Activated CD4-positive, alpha-beta memory T cell treated with anti-CD3 and anti-CD28 coated beads, Interleukin-2, amount 10 ng/mL, durations not matched to agents 7 days and 5 days (primary cell): ENCODE data around the gene HCLS1. TPM values are rescaled to one million over a fixed set of nuclear protein-coding genes. Genes with fewer than 3 reads are reported as not detected.
"Not testable (repeated sequence)": the region's sequence is repeated elsewhere in the genome, so short reads cannot be mapped to it uniquely, and the experiment has no call there.

Source experiments
- CTCF ChIA-PET: fragments of 350-600 bp; sonication (Branson Sonifier 250); formaldehyde crosslinking; loops from one replicate; lab custom pipeline; 2021; ENCODE audit warnings: antibody characterized with exemption, inconsistent platforms; lab: Charles Lee
- POLR2A ChIA-PET: fragments of 350-600 bp; sonication (Branson Sonifier 250); formaldehyde crosslinking; loops from one replicate; lab custom pipeline; 2021; ENCODE audit warnings: antibody characterized with exemption; lab: Charles Lee
- DNase-seq: peaks from one replicate; pipeline ENCODE4 v3.0.0-alpha.2; 2020
- H3K27ac Mint-ChIP-seq: one replicate; pipeline ENCODE4 v1.8.0; 2021; ENCODE audit warnings: mild to moderate bottlenecking, mixed read lengths
- H3K27me3 Mint-ChIP-seq: one replicate; pipeline ENCODE4 v1.8.0; 2021; ENCODE audit warnings: mixed read lengths
- H3K36me3 Mint-ChIP-seq: one replicate; pipeline ENCODE4 v1.8.0; 2021; ENCODE audit warnings: low read depth, mixed read lengths
- H3K4me1 Mint-ChIP-seq: one replicate; pipeline ENCODE4 v1.8.0; 2021; ENCODE audit warnings: mixed read lengths
- H3K4me3 Mint-ChIP-seq: one replicate; pipeline ENCODE4 v1.8.0; 2021; ENCODE audit warnings: mild to moderate bottlenecking, mixed read lengths
- H3K9me3 Mint-ChIP-seq: one replicate; pipeline ENCODE4 v1.8.0; 2021; ENCODE audit warnings: mixed read lengths
- total RNA-seq, 2 experiments: library from RNA; stranded (reverse); gene quantifications; one replicate each; pipeline ENCODE4 v1.2.3, GENCODE V29; 2021

HCLS1 gene, protein sequence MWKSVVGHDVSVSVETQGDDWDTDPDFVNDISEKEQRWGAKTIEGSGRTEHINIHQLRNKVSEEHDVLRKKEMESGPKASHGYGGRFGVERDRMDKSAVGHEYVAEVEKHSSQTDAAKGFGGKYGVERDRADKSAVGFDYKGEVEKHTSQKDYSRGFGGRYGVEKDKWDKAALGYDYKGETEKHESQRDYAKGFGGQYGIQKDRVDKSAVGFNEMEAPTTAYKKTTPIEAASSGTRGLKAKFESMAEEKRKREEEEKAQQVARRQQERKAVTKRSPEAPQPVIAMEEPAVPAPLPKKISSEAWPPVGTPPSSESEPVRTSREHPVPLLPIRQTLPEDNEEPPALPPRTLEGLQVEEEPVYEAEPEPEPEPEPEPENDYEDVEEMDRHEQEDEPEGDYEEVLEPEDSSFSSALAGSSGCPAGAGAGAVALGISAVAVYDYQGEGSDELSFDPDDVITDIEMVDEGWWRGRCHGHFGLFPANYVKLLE
- 100 to 1,000 TPM; 380 to 382 TPM for total RNA-seq

GRCh38 chr3:121660356-121661171 is at the start of gene HCLS1:
TSS of gene HCLS1 (minus strand) at chr3:121660903. CDS start at chr3:121658347, 2,556 bp downstream.
- no peaks in the 10 kb centered on the region for H3K27me3 Mint-ChIP-seq
- ChIA-PET POLR2A (interaction anchor here (0.6 to 4.0 kb wide), 30 partner anchors 8 to 1133 kb away, joined by 3 to 45 read pairs (median 4); partner anchors contain the start of genes DTX3L, EAF2, GOLGB1 and HSPBAP1), CTCF (interaction anchor here (0.7 to 1.8 kb wide), 7 partner anchors 10 to 440 kb away, joined by 3 to 7 read pairs (median 3); partner anchors contain the start of gene POLQ)
- peak within 1 kb of the TSS; percentile 96 for H3K27ac Mint-ChIP-seq
- peak; percentile 80 for DNase-seq
- H3K4me3 Mint-ChIP-seq, result peak within 1 kb of the TSS; percentile 88
- H3K36me3 Mint-ChIP-seq, result peaks cover 79% of the 10 kb centered on the region
- H3K4me1 Mint-ChIP-seq, result peaks cover 53% of the 10 kb centered on the region
- H3K9me3 Mint-ChIP-seq, result no peaks in the 10 kb centered on the region

DNA sequence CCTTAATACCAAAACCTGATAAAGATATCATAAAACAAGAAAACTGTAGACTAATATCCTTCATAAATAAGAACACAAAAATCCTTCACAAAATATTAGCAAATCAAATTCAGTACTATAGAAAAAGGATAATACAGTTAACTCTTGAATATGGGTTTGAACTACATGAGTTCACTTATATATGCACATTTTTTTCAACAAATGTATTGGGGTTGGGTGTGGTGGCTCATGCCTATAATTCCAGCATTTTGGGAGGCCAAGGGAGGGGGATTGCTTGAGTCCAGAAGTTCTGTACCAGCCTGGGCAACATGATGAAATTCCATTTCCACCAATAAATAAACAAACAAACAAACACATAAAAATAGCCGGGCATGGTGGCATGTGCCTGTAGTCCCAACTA is 49.6 kb upstream of the HCLS1 start:
- Mint-ChIP-seq H3K27ac (no peak overlapping the region), H3K4me1 (no peaks in the 10 kb centered on the region)

DNA sequence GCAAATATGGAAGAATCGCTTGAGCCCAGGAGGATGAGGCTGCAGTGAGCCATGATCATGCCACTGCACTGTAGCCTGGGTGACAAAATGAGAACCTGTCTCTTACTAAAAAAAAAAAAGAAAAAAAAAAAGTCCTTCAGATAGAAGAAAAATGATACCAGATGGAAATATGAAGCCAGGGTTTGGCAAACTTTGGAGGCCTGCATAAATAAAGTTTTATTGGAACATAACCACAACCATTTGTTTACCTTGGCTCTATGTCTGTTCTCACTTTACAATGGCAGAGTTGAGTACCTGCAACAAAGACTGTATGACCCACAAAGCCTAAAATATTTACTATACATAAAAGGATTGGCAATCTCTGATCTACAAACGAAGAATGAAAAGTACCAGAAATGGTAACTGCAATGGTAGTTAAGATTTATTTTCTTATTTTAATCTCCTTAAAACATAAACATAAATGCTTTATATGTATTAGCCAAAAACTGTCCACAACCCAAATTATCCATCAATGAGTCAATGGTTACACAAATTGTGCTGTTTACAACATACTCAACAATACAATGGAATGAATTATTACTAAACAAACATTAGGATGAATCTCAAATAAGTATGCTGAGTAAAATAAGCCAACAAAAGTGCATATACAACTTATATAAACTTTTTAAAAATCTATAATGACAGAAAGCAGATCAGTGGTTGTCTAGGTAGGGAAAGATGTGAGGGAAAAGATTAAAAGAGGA is 47.0 kb upstream of the HCLS1 start:
- Mint-ChIP-seq H3K27ac (no peak overlapping the region), H3K4me3 (no peak overlapping the region), H3K4me1 (no peaks in the 10 kb centered on the region), H3K27me3 (no peaks in the 10 kb centered on the region), H3K36me3 (peaks cover 50% of the 10 kb centered on the region), H3K9me3 (no peaks in the 10 kb centered on the region)
- DNase-seq, result no peak
- ChIA-PET POLR2A (no interaction called here), CTCF (interaction anchor here (1.2 kb wide), 1 partner anchor 9 kb away, joined by 5 read pairs; no protein-coding TSS in a partner anchor)

More for the DNA sequence above, 49.6 kb upstream of the HCLS1 start:
- Mint-ChIP-seq H3K9me3 (no peaks in the 10 kb centered on the region), H3K36me3 (peaks cover 55% of the 10 kb centered on the region), H3K27me3 (no peaks in the 10 kb centered on the region), H3K4me3 (no peak overlapping the region)
- CTCF ChIA-PET, result no interaction called here
- POLR2A ChIA-PET, result no interaction called here
- DNase-seq, result no peak

DNA sequence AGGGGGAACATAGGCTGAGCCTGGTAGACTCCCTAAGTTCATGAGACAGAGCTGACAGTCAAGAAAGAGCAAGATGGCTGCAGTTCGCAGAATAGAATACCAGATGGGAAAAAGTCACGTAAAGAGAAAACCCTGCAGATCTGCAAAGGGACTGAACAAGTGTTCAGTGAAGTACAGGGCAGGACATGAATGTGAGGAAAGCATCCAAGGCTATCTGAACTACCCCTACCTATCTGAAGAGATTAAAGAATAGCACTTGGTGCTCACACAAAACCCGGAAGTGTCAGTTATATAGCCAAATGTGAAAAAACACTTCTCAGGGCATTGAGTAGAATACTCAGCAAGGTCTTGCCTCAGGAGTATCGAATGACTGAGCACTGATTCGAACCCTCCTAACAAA is 44.8 kb upstream of the HCLS1 start:
- no peak for DNase-seq
- POLR2A ChIA-PET, result no interaction called here
- no peaks in the 10 kb centered on the region for H3K9me3 Mint-ChIP-seq
- CTCF ChIA-PET, result no interaction called here
- H3K27ac Mint-ChIP-seq, result no peak overlapping the region
- H3K4me3 Mint-ChIP-seq, result no peak overlapping the region
- peaks cover 60% of the 10 kb centered on the region for H3K36me3 Mint-ChIP-seq
- H3K27me3 Mint-ChIP-seq, result no peaks in the 10 kb centered on the region
- no peaks in the 10 kb centered on the region for H3K4me1 Mint-ChIP-seq

DNA sequence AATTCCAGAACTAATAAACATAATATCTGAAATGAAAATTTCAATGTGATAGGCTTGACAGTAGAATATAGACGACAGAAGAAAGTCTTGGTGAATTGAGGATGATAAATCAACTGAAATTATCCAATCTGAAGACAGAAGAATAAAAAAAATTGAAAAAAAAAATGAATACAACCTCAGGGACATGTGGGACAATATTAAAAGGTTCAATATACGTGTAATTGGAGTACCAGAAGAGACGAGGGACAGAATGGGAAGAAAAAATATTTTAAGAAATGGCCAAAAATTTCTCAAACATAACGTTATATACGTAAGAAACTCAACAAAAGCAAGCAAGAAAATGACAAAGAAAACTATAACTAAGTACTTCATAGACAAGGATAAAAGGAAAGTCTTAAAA is 43.3 kb upstream of the HCLS1 start:
- CTCF ChIA-PET, result no interaction called here
- H3K4me1 Mint-ChIP-seq, result no peaks in the 10 kb centered on the region
- POLR2A ChIA-PET, result no interaction called here
- no peaks in the 10 kb centered on the region for H3K27me3 Mint-ChIP-seq
- H3K36me3 Mint-ChIP-seq, result peaks cover 53% of the 10 kb centered on the region
- DNase-seq, result no peak
- no peak overlapping the region for H3K27ac Mint-ChIP-seq
- no peak overlapping the region for H3K4me3 Mint-ChIP-seq
- no peaks in the 10 kb centered on the region for H3K9me3 Mint-ChIP-seq

DNA sequence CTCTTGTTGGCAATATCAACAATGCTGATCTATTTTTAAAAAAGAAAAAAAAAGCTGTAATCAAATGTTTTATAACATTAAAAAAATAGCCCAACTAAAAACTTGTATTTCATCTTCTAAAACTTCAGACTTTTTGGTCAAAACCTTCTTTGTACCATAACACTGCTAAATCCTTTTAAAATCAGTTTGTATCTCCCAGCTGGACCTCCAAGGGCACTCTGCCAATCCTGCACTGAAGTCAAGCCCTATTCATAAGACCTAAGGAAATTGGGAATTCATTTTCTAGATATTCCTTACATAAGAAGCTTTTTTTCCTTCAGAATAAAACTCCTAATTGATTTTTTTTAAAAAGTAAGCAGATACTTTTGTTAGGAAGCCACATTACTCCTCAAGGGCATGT is 38.2 kb upstream of the HCLS1 start:
- POLR2A ChIA-PET, result interaction anchor here (1.0 to 1.7 kb wide), 3 partner anchors 9 to 51 kb away, joined by 3 to 5 read pairs (median 3); partner anchors contain the start of gene GOLGB1
- CTCF ChIA-PET, result interaction anchor here (0.6 to 1.5 kb wide), 3 partner anchors 8 to 518 kb away, joined by 3 to 5 read pairs (median 5); no protein-coding TSS in a partner anchor
- no peaks in the 10 kb centered on the region for H3K4me1 Mint-ChIP-seq
- no peaks in the 10 kb centered on the region for H3K9me3 Mint-ChIP-seq
- H3K36me3 Mint-ChIP-seq, result peaks cover 26% of the 10 kb centered on the region
- H3K4me3 Mint-ChIP-seq, result no peak overlapping the region
- H3K27me3 Mint-ChIP-seq, result no peaks in the 10 kb centered on the region
- no peak for DNase-seq
- no peak overlapping the region for H3K27ac Mint-ChIP-seq

DNA sequence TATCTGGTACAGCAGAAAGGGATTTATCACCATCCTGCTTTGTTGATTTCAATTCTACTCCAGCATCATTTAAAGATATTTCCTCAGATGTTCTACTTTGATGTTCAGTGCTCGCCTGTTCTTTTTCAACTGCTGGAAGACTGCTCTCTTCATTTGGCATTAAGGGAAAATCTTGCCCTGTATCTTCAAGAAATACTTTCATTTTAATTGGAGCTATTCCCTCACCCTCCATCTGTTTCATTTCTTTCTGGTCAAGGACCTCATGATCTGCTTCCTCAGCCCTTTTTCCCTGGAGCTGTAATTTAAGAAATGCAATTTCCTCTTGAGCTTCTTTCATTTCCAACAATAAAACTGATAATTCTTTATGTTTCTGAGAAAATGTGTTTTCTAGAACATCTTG is 37.8 kb upstream of the HCLS1 start:
- POLR2A ChIA-PET, result interaction anchor here (1.0 to 1.5 kb wide), 3 partner anchors 8 to 51 kb away, joined by 3 to 5 read pairs (median 3); partner anchors contain the start of gene GOLGB1
- Mint-ChIP-seq H3K36me3 (peaks cover 24% of the 10 kb centered on the region), H3K27me3 (no peaks in the 10 kb centered on the region), H3K9me3 (no peaks in the 10 kb centered on the region), H3K4me3 (no peak overlapping the region), H3K27ac (no peak overlapping the region), H3K4me1 (no peaks in the 10 kb centered on the region)
- DNase-seq, result no peak
- CTCF ChIA-PET, result interaction anchor here (1.0 to 1.5 kb wide), 2 partner anchors 9 to 16 kb away, joined by 5 read pairs; no protein-coding TSS in a partner anchor

GRCh38 chr3:121696186-121696585 is 35.5 kb upstream of the HCLS1 start:
- ChIA-PET CTCF (no interaction called here), POLR2A (interaction anchor here (0.7 to 1.3 kb wide), 3 partner anchors 9 to 36 kb away, joined by 3 to 4 read pairs (median 3); partner anchors contain the start of gene HCLS1)
- no peaks in the 10 kb centered on the region for H3K9me3 Mint-ChIP-seq
- H3K4me3 Mint-ChIP-seq, result no peak overlapping the region
- H3K27ac Mint-ChIP-seq, result no peak overlapping the region
- DNase-seq, result no peak
- peaks cover 12% of the 10 kb centered on the region for H3K4me1 Mint-ChIP-seq
- H3K36me3 Mint-ChIP-seq, result peaks cover 27% of the 10 kb centered on the region
- no peaks in the 10 kb centered on the region for H3K27me3 Mint-ChIP-seq

GRCh38 chr3:121692010-121692699 is 31.5 kb upstream of the HCLS1 start:
- Mint-ChIP-seq H3K9me3 (no peaks in the 10 kb centered on the region), H3K4me1 (peaks cover 19% of the 10 kb centered on the region), H3K27ac (no peak overlapping the region), H3K27me3 (no peaks in the 10 kb centered on the region), H3K36me3 (peaks cover 37% of the 10 kb centered on the region), H3K4me3 (no peak overlapping the region)
- no peak for DNase-seq
- CTCF ChIA-PET, result interaction anchor here (1.1 kb wide), 1 partner anchor 11 kb away, joined by 5 read pairs; no protein-coding TSS in a partner anchor
- POLR2A ChIA-PET, result interaction anchor here (0.9 to 3.2 kb wide), 4 partner anchors 9 to 147 kb away, joined by 3 to 32 read pairs (median 6); partner anchors contain the start of genes GOLGB1 and HCLS1

- POLR2A ChIA-PET, result interaction anchor here (0.7 to 3.2 kb wide), 9 partner anchors 8 to 146 kb away, joined by 3 to 32 read pairs (median 4); partner anchors contain the start of genes EAF2, GOLGB1, HCLS1 and IQCB1
- H3K4me1 Mint-ChIP-seq, result peaks cover 19% of the 10 kb centered on the region
- peak overlapping the region; percentile 25 for H3K4me3 Mint-ChIP-seq
- H3K27ac Mint-ChIP-seq, result peak overlapping the region; percentile 66
- no peak for DNase-seq
- no peaks in the 10 kb centered on the region for H3K27me3 Mint-ChIP-seq
- peaks cover 48% of the 10 kb centered on the region for H3K36me3 Mint-ChIP-seq
- CTCF ChIA-PET, result interaction anchor here (1.1 kb wide), 1 partner anchor 9 kb away, joined by 5 read pairs; no protein-coding TSS in a partner anchor
- H3K9me3 Mint-ChIP-seq, result no peaks in the 10 kb centered on the region
Measured at GRCh38 chr3:121690777-121691405, 30.2 kb upstream of the HCLS1 start.

DNA sequence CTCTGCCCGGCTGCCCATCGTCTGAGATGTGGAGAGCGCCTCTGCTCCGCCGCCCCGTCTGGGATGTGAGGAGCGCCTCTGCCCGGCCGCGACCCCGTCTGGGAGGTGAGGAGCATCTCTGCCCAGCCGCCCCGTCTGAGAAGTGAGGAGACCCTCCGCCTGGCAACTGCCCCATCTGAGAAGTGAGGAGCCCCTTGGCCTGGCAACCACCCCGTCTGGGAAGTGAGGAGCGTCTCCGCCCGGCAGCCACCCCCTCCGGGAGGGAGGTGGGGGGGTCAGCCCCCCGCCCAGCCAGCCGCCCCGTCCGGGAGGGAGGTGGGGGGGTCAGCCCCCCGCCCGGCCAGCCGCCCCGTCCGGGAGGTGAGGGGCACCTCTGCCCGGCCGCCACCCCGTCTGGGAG is 28.0 kb upstream of the HCLS1 start:
- H3K9me3 Mint-ChIP-seq, POLR2A ChIA-PET, CTCF ChIA-PET, H3K27me3 Mint-ChIP-seq, H3K4me3 Mint-ChIP-seq, DNase-seq, H3K27ac Mint-ChIP-seq: not testable (repeated sequence)
- H3K36me3 Mint-ChIP-seq, result peaks cover 59% of the 10 kb centered on the region
- peaks cover 19% of the 10 kb centered on the region for H3K4me1 Mint-ChIP-seq
